Suprapubic skin (tissue), 3 donors: ENCODE measurements around the gene CACNA1S.

Experiments used
- EP300 ChIP-seq: sonication (generic); formaldehyde crosslinking; IDR thresholded peaks from one replicate; pipeline ENCODE4 v1.6.1; 2017; ENCODE audit warnings: antibody characterized with exemption
- POLR2A ChIP-seq, 2 donors: fragments of 450-650 bp; IDR thresholded peaks; one replicate each; pipeline ENCODE4 v1.6.1; 2017; ENCODE audit warnings: antibody characterized with exemption in 2 of 2, mild to moderate bottlenecking in 2 of 2, moderate library complexity in 2 of 2
- TF ChIP-seq, protein P1 (sequence below), 2 donors: fragments of 200-600 bp in 1 of 2; fragments of 450-650 bp in 1 of 2; sonication (generic) in 1 of 2; IDR thresholded peaks; one replicate each; pipeline ENCODE4 v1.5.1; 2016 to 2019; ENCODE audit warnings: antibody characterized with exemption in 2 of 2, mild to moderate bottlenecking in 1 of 2, moderate library complexity in 1 of 2

DNA sequence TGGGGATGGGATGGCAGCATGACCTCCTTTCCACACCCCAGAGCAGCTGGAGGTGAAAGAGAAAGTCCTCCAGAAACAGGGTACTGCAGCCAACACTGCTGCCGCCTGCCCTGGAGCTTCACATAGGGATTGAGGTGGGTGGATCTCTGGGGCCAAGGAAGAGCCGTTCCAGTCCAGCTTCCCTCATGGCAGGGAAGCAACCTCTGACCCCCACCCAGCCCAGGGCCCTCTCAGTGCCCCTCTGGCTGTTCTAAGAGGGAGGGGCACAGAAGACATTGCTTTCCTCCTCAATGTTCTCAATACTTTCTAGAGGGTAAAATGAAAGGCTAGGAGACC lies 94.4 kb downstream of the CACNA1S start:
- TF ChIP-seq POLR2A (IDR thresholded peaks at IDR 0.05) (no peak), EP300 (no peak)
- TF ChIP-seq, protein P1, sequence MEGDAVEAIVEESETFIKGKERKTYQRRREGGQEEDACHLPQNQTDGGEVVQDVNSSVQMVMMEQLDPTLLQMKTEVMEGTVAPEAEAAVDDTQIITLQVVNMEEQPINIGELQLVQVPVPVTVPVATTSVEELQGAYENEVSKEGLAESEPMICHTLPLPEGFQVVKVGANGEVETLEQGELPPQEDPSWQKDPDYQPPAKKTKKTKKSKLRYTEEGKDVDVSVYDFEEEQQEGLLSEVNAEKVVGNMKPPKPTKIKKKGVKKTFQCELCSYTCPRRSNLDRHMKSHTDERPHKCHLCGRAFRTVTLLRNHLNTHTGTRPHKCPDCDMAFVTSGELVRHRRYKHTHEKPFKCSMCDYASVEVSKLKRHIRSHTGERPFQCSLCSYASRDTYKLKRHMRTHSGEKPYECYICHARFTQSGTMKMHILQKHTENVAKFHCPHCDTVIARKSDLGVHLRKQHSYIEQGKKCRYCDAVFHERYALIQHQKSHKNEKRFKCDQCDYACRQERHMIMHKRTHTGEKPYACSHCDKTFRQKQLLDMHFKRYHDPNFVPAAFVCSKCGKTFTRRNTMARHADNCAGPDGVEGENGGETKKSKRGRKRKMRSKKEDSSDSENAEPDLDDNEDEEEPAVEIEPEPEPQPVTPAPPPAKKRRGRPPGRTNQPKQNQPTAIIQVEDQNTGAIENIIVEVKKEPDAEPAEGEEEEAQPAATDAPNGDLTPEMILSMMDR (IDR thresholded peaks at IDR 0.05): no peak
